GM04503 (cell line): ENCODE measurements around the gene TBC1D5.
"Not testable (repeated sequence)": the region's sequence is repeated elsewhere in the genome, so short reads cannot be mapped to it uniquely, and the experiment has no call there.

Experiments used
- DNase-seq: peaks from one replicate; pipeline ENCODE4 v3.0.0-alpha.2; 2012; ENCODE audit warnings: low read depth

Gene TBC1D5

GRCh38 chr3:17707813-17708543 is 34.5 kb downstream of the TBC1D5 start:
- no peak for DNase-seq

DNA sequence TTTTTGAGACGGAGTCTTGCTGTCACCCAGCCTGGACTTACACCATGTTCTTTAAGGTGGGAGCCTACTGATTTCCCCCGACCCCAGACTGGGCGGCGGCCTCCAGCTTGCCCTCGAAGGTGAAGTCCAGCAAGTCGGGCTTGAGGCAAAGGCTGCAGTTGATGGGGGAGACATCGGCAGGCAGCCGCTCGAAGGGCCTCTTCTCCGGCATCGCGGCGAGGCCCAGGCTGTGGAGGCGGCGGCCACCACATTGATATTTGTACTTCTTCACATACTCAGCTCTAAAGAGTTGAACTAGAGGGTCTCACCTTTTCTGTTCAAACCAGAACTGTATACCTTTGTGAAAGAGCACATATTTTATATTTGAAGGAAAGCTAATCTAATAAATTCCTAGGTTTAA is 36.4 kb downstream of the TBC1D5 start:
- not testable (repeated sequence) for DNase-seq

GRCh38 chr3:17699815-17700214 is 42.6 kb downstream of the TBC1D5 start:
- DNase-seq: not testable (repeated sequence)

DNA sequence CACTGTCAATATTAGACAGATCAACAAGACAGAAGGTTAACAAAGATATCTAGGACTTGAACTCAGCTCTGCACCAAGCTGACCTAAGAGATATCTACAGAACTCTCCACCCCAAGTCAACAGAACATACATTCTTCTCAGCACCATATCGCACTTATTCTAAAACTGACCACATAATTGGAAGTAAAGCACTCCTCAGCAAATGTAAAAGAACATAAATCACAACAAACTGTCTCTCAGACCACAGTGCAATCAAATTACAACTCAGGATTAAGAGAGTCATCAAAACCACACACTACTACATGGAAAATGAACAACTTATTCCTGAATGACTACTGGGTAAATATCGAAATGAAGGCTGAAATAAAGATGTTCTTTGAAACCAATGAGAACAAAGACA is 46.8 kb downstream of the TBC1D5 start:
- not testable (repeated sequence) for DNase-seq

DNA sequence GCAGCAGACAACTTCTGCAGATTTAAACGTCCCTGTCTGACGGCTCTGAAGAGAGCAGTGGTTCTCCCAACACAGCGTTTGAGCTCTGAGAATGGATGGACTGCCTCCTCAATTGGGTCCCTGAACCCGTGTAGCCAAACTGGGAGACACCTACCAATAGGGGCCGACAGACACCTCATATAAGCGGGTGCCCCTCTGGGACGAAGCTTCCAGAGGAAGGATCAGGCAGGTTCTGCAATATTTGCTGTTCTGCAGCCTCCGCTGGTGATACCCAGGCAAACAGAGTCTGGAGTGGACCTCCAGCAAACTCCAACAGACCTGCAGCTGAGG is 48.8 kb downstream of the TBC1D5 start:
- not testable (repeated sequence) for DNase-seq

- DNase-seq: not testable (repeated sequence)
These were observed 49.4 kb downstream of the TBC1D5 start for GRCh38 chr3:17692846-17693669.

GRCh38 chr3:17687566-17687965 is 54.9 kb downstream of the TBC1D5 start:
- DNase-seq: no peak

GRCh38 chr3:17686613-17687012 is 55.8 kb downstream of the TBC1D5 start:
- DNase-seq: no peak

DNA sequence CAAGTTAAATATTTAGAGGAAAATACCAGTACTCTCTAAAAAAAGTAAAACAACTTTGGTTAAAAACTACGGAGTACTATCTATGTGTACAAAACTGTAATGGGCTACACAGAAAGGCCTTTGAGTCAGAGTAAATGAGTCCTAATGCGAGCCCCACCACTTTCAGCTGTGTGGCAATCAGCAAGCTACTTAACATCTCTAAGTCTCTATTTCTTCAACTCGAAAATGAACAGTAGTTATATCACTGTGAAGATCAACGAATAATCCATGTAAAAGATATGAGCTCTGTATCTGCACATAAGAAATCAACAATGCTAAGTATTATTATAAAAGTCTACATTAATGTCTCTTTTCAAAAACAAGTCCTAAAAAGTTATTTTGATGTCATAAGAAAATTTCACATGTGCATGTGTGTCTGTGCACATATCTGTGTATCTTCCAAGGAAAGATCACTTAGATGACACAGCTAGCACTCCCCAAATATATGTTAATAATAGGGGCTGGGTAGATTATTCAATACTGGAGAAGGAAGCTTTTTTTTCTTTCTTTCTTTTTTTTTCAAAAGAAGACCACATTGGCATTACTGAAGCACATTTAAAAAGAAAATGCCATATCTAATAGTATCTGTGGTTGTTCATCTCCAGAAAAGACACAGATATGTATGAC is 58.8 kb downstream of the TBC1D5 start:
- DNase-seq: no peak

DNA sequence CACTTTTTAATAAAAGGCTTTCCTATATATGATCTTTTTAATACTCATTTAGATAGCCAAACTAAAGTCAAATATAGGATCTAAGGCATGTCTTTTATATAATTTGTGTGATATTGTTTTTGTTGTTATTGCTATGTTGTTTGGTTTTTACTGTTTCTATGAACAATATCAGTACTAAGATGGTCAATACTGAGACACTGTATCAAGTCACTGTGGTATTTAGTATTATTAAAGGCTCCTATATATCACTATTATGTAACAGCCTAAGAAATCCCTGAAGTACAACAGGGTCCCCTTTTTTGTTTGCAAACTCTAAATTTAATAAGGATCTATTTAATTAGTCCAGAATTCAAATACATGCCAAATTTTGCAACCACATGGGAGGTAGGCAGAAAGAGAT is 61.9 kb downstream of the TBC1D5 start:
- no peak for DNase-seq

DNA sequence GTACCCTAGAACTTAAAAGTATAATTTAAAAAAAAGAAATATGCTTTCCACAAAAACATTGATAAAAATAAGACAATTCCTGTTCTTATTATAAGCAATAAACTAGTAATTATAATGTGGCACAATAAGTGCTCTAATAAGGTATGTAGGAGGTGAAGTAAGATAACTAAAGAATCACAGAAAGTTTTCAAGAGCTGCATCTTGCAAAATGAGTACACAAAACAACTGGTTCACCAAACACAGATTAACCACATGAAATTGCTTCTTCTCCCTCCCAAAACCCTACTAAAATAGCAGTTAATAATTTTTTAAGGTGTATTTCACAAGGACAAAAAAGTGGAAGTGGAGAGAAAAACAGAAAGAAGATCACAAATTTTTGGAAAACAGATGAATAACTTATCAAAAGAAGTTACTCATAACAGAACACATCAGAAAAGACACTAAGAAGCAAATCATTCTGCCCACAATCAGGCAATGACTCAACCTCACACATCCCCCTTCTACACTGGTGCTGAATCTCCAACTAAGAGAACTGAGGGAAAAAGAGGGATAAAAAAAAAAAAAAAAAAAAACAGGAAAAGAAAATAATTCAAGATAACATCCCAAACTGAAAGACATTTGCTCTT is 64.2 kb downstream of the TBC1D5 start:
- DNase-seq: no peak

DNA sequence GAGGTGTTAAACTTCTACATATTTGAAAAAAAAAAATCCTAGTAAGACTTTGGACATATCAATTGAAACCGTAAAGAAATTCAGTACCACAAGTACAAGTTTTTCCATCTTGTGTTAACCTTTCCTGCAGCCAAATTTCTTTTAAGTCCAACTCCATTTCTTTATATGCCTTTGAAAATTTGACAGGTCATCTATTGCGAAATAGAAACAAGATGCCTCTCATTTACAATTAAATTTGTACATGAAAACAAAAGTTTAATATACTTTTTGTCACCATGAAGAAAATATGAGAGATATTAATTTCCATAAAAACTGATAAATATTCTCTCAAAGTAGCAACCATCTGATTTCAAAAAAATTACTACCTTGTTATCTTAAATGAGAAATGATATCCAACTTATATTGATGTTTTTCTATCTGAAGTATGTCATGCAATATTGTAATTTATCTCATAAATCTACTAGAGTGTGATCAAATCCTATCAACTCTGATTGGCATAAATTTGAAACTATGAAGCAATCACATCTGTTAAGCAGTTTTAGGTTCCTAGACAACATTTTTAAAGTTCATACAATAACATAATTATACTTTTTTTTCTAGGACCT is 68.2 kb downstream of the TBC1D5 start:
- no peak for DNase-seq

DNA sequence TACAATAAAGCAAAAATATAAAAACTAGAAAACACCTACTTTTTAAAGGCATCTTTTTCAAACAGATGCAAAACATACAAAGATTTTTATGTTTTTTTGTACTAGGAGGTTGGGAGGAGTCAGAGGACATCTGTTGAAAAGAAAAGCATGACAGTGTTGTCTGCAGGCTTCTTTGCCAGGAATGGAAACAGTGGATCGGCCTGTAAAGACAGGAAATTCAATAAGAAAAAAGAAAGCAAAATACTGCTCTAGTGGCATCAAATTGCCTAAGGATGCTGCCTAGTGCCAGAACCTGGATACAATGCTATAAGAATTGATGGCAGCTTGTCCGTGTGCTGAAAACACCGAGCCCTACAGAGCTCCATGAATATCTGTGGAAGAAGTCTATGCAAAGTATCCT is 69.9 kb downstream of the TBC1D5 start:
- DNase-seq: no peak

- DNase-seq: no peak
These were observed 71.7 kb downstream of the TBC1D5 start for GRCh38 chr3:17670749-17671148.

DNA sequence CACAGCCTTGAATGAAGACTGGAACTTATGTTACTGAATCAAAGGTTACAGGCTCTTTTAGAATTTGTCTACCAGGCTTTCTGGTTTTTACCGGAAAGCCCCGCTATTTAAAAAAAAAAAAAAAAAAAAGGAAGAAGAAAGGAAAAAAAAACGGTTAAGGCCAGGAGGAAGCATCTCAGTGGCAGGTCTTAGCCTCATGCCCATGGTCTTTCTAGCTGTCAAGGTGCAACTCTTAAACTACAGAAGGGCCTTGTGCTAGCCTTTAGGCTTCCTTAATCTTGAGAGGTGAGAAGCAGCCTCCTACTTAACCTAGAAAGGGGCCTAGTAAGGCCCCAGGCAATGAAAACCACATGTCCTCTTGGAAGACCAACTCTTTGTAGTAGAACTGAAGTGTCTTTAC is 77.5 kb downstream of the TBC1D5 start:
- DNase-seq: no peak

DNA sequence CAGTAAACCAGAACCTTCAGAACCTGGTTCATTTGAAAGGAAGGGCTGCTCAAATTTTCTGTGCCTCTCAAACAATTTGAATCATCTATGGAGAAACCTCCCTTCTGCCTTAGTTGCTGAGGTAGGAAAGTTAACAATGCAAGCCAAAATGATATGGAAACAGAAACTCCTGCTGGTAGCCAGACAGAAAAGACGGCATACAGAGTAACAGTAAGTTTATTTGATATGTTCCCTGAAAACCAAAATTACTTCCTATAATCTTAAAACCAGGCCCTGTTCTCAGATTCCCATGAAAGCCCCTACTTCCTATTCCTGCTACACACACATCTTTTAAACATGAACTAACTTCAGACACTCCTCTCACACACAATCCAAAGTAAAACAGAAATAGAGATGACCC is 86.2 kb downstream of the TBC1D5 start:
- DNase-seq: no peak

DNA sequence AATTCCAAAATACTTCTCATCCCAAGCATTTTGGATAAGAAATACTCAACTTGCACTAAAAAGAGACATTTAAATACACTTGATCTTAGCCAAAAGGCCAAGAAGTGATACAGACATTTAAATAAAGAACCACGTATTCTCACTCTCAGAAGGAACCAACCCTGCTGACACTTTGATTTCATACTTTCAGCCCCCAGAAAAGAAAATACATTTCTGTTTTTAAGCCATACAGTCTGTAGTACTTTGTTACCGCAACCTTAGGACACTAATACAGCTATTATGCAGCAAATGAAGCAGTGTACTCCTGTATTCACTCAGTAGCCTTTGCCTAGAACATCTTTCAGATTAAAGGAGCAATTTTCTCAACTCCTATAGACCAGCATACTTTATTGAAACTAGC is 86.7 kb downstream of the TBC1D5 start:
- DNase-seq: no peak

GRCh38 chr3:17649748-17650147 is 92.7 kb downstream of the TBC1D5 start:
- not testable (repeated sequence) for DNase-seq

DNA sequence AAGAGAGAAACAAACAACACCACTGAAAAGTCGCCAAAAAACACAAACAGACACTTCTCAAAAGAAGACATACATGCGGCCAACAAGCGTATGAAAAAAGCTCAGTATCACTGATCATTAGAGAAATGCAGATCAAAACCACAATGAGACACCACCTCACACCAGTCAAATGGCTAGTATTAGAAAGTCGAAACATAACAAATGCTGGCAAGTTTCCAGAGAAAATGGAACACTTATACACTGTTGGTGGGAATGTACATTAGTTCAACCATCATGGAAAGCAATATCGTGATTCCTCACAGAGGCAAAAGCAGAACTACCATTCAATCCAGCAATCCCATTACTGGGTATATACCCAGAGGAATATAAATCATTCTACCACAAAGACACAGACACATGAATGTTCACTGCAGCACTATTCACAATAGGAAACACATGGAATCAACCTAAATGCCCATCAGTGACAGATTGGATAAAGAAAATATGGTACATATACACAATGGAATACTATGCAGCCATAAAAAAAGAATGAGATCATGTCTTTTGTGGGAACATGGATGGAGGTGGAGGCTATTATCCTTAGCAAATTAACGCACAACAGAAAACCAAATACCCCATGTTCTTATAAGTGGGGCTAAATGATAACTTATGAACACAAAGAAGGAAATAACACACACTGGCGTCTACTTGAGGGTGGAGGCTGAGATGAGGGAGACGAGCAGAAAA is 93.6 kb downstream of the TBC1D5 start:
- DNase-seq: not testable (repeated sequence)

DNA sequence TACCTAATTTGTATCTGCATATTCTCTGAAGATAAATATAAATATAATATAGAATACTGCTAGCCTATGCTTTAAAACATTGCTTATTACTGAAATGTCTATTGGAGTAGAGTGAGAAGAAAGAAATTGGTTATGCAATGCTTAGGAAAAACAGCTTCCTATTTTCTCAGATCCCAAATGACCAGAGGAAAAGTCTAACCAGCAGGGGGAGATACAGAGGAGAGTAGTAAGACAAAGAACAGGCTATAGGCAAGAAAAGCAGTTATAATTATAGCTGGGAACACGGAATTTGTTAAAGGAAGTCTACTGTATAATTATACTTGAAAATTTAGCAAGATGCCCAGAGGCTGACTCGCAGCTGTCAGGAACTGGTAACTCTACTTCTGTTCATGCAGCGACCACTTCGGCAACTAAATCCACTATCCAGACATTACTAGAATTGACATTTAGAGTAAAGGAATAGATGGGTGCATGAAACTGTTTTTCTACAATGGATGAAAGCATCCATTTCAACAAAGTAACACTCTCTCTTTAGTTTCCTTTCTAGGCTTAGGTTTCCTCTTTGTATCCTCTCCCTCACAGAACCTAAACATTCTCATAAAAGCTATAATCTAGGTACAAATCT is 97.2 kb downstream of the TBC1D5 start:
- DNase-seq: peak; percentile 46

DNA sequence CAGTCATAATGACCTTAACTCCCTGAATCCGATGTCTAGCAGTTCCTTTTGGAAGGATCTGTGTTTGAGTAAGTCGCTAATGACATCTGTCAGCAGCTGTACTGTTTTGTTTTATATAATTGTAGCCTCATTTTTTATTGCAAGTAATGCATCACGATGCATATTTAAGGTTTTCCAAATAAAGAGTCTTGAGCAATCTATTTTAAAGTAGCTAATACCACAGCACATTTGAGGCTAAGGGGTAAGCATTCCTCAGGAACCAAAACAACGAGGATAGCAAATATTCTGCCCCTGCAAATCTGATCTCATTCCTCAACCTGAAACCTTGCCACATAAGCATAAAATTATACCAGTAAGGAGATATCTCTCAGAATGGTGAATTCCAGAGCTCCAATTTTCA is 98.7 kb downstream of the TBC1D5 start:
- DNase-seq: peak; percentile 76
